Embryonic facial prominence (tissue), 1 donor: Measurements from ENCODE around the gene TMEM121.
"Not testable (repeated sequence)": the region's sequence is repeated elsewhere in the genome, so short reads cannot be mapped to it uniquely, and the experiment has no call there.

Experiments
- DNase-seq: peaks from one replicate; pipeline ENCODE4 v3.0.0-alpha.2; 2016; ENCODE audit errors: extremely low spot score

The TMEM121 gene

DNA sequence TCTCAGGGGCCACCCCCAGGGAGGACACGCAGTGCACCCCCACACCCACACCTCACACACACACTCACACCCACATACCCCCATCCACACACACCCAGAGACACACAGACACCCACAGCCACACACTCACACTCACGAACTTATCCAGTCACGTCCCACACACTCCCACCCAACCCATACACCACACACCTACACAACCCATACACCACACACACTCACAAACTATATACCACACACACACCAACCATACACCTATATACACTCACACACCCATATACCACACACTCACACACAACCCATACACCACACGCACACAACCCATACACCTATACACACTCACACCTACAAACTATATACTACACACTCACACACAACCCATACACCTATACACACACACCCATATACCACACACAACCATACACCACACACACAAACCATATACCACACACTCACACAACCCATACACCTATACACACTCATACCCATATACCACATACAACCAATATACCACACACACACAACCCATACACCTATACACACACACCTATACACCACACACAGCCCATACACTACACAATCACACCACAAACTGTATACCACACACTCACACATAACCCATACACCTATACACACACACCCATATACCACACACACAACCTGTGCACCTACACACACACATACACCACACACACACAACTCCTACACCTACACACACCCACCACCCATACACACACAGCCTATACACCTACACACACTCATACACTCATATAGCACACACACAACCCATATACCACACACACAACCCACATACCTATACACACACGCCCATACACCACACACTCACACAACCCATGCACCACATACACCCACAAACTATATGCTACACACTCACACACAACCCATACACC, 42.7 kb downstream of the TMEM121 start:
- DNase-seq: no peak

DNA sequence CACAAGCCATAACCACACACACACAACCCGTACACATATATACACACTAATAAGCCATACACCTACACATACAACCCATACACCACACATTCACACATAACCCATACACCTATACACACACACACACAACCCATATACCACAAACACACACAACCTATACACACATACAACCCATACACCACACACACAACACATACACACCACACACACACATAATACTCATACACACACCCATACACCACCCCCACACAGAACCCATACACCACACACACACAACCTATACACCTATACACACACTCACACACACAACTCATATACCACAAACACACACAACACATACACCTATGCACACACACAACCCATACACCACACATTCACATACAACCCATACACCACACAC, 44.1 kb downstream of the TMEM121 start:
- DNase-seq: no peak

DNA sequence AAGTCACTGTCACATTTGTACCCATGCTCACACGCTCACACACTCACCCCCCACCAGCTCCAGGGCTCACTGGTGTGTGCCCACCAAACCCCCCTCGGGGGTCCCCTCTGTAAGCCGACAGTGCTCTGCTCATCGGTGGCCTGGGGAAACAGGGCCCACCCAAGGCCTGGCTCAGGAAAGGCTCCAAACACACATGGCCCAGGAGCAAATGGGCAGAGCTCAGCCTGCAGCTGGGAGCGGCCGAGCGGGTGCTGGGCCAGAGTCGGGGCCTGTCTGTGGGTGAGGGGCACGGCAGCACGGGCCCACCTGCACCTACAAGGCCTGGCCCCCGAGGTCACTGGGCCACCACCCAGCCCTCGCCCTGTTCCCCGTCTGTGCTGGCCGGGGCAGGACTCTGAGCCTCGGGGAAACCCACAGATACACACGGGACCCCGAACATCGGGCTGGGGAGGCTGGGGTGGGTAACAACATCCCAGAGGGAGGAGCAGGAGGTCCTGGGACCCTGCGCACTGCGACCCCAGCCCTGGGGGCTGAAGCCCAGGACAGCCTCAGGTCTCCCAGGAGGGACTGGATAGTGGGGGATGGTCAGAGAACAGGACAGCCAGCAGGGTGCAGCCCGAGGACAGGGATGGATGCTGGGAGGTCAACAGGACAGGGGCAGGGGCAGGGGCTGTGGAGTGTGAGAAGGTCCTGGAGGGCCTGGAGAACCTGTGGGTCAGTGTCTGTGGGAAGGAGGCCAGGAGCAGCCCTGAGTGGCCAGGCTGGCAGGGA, 45.0 kb downstream of the TMEM121 start:
- not testable (repeated sequence) for DNase-seq

DNA sequence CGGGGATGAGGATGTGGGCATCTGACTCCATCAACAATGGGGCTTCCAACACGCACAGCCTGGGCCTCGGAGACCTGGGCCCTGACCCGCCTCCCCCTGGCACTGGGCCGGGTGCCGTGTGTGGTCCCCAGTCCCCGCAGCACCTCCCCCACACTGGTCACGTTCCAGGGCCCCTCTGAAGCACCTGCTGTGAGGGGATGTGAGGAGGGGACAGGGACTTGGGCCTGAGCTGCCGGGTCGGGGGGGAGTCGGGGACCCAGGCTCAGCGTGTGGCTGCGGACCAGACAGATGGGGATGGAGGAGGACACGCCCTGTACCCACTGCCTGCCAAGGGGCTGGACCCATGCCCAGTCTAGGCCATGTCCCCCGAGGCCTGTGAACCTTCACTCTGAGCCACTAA, 45.7 kb downstream of the TMEM121 start:
- DNase-seq: not testable (repeated sequence)

DNA sequence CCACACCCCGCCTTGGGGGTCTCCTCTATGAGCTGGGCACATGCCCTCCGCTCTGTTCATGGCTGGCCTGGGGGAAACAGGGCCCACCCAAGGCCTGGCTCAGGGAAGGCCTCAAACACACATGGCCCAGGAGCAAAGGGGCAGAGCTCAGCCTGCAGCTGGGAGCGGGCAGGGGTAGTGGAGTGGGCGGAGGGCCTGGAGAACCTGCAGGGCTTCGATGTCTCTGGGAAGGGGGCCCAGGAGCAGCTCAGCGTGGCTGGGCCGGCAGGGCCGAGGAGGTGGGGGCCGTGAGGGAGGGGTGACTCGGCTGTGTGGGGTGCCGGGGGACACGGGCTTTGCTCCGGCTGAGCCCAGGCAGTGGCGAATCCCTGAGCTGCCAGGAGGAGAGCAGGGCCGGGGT, 47.5 kb downstream of the TMEM121 start:
- not testable (repeated sequence) for DNase-seq

DNA sequence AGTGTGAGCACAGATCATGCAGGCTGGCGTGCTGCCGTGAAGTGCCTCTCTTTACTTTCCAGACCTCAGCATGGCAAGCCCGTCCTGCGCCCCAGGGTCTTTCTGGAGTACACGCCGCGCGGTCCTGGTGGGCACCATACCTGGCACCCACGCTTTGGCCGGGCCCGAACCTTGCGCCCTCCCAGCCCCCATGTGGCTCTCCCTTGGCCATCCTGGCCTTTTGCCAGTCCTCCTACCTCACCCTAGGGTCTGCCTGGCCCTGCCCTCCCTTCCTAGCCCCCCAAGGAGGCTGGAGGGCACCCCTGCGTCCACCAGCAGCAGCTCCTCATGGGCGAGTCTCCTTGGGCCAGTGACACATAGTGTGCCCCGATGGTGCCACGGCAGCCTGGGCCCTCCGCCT, 48.0 kb downstream of the TMEM121 start:
- not testable (repeated sequence) for DNase-seq

GRCh38 chr14:105575016-105575700, 48.8 kb downstream of the TMEM121 start:
- not testable (repeated sequence) for DNase-seq

DNA sequence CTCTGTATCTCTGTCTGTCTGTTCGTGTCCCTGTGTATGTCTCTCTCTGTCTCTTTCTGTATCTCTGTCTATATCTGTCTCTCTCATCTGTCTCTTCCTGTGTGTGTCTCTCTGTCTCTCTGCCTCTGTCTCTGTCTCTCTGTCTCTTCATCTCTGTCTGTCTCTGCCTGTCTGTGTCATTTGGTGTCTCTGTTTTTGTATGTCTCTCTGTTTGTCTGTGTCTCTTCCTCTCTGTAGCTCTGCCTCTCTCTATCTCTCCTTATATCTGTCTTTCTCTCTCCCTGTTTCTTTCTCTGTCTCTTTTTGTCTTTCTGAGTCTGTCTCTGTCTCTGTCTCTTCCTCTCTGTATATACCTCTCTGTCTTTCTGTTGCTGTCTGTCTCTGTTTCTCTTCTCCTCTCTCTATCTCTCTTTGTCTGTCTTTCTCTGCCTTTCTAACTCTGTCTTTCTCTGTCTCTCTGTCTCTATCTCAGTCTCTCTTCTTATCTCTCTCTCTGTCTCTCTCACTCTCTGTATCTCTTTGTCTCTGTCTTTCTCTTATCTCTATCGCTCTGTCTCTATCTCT, 50.2 kb downstream of the TMEM121 start:
- no peak for DNase-seq

DNA sequence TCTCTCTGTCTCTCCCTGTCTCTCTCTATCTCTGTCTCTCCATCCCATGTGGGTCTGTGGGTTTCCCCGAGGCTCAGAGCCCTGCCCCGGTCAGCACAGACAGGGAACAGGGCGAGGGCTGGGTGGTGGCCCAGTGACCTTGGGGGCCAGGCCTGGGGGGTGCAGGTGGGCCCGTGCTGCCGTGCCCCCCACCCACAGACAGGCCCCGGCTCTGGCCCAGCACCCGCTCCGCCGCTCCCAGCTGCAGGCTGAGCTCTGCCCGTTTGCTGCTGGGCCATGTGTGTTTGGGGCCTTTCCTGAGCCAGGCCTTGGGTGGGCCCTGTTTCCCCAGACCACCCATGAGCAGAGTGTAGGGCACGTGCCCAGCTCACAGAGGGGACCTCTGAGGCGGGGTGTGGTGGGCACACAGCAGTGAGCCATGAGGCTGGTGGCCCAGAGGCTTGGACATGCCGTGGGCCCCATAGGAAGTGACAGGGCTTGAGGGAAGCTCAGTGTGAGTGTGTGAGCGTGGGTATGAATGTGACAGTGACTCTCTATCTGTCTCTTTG, 51.0 kb downstream of the TMEM121 start:
- DNase-seq: no peak

GRCh38 chr14:105578070-105578469, 51.7 kb downstream of the TMEM121 start:
- DNase-seq: no peak

DNA sequence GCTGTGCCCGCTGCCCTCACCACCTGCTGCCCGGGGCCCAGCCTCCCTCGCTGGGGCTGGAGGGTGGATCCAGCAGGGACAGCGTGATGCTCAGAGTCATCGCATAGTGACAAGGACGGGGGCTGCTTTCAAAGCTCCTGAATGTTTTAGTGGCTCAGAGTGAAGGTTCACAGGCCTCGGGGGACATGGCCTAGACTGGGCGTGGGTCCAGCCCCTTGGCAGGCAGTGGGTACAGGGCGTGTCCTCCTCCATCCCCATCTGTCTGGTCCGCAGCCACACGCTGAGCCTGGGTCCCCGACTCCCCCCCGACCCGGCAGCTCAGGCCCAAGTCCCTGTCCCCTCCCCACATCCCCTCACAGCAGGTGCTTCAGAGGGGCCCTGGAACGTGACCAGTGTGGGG, 52.8 kb downstream of the TMEM121 start:
- DNase-seq: not testable (repeated sequence)
